Muscle layer of colon (tissue), 2 donors: Measurements from ENCODE around the gene ZBTB39.
"Not testable (repeated sequence)": the region's sequence is repeated elsewhere in the genome, so short reads cannot be mapped to it uniquely, and the experiment has no call there.

Experiments
- H3K27ac ChIP-seq: one replicate; pipeline ENCODE4 v1.7.0; 2013; ENCODE audit warnings: low read depth, mild to moderate bottlenecking, low read length, moderate library complexity
- H3K27me3 ChIP-seq, 2 donors: one replicate each; pipeline ENCODE4 v1.7.0; 2013; ENCODE audit warnings: low read length in 2 of 2, mild to moderate bottlenecking in 2 of 2; ENCODE audit not compliant: insufficient read depth in 2 of 2, control insufficient read depth in 1 of 2
- H3K36me3 ChIP-seq: one replicate; pipeline ENCODE4 v1.7.0; 2013; ENCODE audit warnings: mild to moderate bottlenecking, low read length; ENCODE audit not compliant: insufficient read depth
- H3K4me1 ChIP-seq: one replicate; pipeline ENCODE4 v1.7.0; 2013; ENCODE audit warnings: mild to moderate bottlenecking, low read length; ENCODE audit not compliant: insufficient read depth
- H3K4me3 ChIP-seq, 2 donors: one replicate each; pipeline ENCODE4 v1.7.0; 2013; ENCODE audit warnings: low read length in 2 of 2, low read depth in 1 of 2, mild to moderate bottlenecking in 1 of 2, moderate library complexity in 1 of 2
- H3K9ac ChIP-seq: one replicate; pipeline ENCODE4 v1.7.0; 2013; ENCODE audit warnings: low read length
- H3K9me3 ChIP-seq: one replicate; pipeline ENCODE4 v1.7.0; 2013; ENCODE audit warnings: mild to moderate bottlenecking, low read length
- donor health status: abdominal sarcoma.
- donor health status: Adenocarcinoma of cecum.

The ZBTB39 gene

DNA sequence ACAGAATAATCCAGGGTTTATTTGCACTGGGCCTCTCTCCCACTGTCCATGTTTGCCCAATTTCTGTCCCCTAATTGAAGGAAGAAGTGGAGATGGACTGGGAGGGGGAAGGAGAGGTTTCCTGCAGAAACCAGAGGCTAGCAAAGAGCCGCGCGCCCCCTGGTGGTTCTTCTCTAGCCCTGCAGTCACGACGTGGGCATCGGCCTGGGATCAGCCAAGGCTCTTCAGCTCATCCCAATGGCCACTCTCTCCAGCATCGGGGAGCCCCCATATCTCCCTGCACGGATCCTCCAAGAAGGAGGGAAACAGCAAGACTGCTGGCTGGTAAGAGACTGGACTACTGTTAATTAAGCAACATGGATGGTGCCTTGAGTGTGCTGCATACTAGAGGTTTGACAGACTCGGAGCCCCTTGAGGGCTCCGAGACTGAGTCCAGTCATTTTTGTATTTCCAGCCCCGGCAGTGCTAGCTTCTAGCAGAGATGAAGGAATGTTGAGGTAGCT is 18.7 kb downstream of the ZBTB39 start:
- H3K36me3 ChIP-seq: no peaks in the 10 kb centered on the region
- no peak overlapping the region for H3K4me3 ChIP-seq
- no peaks in the 10 kb centered on the region for H3K4me1 ChIP-seq
- H3K27me3 ChIP-seq: no peaks in the 10 kb centered on the region
- H3K27ac ChIP-seq: no peak overlapping the region
- H3K9ac ChIP-seq: no peak overlapping the region
- H3K9me3 ChIP-seq: no peaks in the 10 kb centered on the region

DNA sequence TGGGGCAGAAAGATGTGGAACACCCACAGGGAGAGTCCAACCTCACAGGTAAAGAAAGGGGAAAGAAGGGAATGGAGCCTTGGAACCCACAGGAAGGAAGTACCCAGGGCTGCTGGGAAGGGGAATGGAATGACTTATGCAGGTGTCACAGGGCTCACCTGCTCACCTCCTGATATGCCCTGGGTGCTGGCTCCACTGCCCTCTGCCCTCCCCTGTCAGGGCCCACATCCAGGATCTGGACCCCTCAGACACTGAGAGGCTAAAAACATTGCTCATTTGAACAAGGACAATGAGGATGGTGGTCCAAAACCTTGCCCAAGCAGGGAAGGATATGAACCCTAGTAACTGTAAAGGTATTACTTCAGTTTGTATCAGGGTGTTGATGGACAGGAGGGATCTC is 19.3 kb downstream of the ZBTB39 start:
- no peaks in the 10 kb centered on the region for H3K9me3 ChIP-seq
- no peak overlapping the region for H3K9ac ChIP-seq
- no peak overlapping the region for H3K27ac ChIP-seq
- no peaks in the 10 kb centered on the region for H3K36me3 ChIP-seq
- no peaks in the 10 kb centered on the region for H3K27me3 ChIP-seq
- H3K4me3 ChIP-seq: no peak overlapping the region
- H3K4me1 ChIP-seq: no peaks in the 10 kb centered on the region

DNA sequence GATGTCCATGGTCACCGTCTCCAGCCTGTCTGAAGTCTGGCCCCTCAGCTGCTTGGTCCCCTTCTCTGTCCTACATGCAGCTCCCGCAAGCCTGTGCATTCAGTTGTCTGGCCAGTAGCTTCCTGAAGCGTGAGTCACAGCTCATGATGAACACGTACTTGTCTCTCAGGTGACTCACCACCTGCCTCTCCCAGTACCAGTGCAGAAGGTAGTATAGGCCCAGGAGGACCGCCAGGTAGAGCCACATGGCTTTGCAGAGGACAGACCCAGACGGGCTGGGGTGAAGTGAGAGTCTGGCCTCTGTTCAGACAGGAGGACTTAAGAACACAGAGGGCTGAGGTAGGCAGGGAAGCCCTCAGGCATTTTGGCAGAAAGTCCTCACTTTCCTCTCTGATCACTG is 20.6 kb downstream of the ZBTB39 start:
- H3K27ac ChIP-seq, H3K9me3 ChIP-seq, H3K4me3 ChIP-seq, H3K4me1 ChIP-seq, H3K36me3 ChIP-seq, H3K27me3 ChIP-seq, H3K9ac ChIP-seq: not testable (repeated sequence)

DNA sequence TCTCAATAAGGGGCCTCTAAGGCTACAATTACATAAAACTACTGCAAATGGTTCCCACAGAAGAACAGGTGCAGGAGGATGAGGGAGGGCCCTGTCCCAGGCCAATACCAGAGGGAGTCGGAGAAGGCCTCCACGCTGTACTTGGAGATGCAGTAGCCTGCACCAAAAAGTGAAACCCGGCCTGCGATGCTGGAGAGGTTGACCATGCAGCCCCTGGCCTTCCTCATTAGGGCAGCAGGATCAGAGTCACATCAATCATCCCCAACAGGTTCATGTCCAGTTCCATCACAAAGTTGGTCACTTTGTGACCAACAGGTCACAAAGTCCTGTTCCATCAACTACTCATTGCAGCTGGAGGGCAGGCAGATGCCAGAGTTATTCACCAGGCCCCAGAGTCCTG is 23.0 kb downstream of the ZBTB39 start:
- no peak overlapping the region for H3K4me3 ChIP-seq
- H3K9ac ChIP-seq: no peak overlapping the region
- H3K27ac ChIP-seq: no peak overlapping the region
- no peaks in the 10 kb centered on the region for H3K4me1 ChIP-seq
- no peaks in the 10 kb centered on the region for H3K9me3 ChIP-seq
- H3K36me3 ChIP-seq: no peaks in the 10 kb centered on the region
- no peaks in the 10 kb centered on the region for H3K27me3 ChIP-seq

DNA sequence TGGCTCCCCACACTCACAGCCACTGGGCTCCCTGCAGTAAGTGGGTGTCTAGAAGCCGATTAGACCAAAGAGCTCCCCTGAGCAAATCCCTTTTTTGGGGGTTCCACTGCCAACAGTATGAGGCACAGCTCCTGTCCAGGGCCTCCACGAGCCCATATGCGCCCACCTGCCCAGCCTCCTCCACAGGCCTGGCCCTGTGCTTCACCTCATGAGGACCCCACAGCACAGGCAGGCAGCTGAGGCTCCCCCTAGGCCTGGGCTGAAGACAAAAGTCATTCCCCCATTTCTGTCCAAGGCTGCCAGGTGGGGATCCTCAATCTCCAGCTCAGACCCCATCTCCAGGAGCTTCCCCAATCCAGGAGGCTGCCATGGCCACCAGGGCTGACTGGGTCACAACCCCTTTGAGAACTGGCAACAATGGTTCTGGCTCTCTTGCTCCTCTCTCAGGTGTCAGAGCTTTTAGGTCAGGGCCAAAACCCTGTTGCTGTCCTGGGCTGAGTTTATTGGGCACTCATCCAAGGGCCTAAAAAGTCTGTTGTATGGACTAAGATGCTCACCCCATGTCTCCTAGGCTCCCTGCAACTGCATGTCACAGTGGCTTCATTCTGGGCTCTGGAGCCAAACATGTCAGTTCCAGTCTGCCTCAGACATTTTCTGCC is 23.6 kb downstream of the ZBTB39 start:
- not testable (repeated sequence) for H3K9me3 ChIP-seq, H3K4me1 ChIP-seq, H3K4me3 ChIP-seq, H3K36me3 ChIP-seq, H3K27me3 ChIP-seq, H3K9ac ChIP-seq, H3K27ac ChIP-seq

DNA sequence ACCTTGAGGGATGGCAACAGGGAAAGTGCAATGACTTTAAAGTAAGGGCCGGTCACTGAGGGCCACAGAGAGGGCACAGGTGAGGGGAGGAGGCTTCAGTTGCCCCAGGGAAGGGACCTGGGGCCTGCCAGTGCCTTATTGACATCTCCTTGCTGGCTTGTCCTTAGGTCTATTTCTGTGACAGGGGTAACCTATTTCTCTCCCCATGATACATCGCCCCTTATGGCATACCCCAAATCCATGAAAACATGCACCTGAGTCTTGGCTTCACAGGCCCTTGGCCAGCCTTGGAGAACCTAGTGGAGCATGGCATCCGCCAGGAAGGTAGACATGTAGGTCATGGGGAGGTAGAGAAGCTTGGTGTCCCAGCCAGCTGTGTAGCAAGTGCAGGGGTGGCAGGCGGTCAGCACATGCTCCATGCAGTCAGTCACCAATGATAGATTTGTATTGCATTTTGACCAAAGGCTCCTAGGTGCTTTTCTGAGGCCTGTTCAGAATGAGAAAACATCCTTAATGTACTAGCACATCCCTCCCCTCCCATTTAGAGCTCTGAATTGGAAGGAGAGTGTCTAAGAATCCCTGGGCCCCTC is 25.3 kb downstream of the ZBTB39 start:
- Histone ChIP-seq H3K4me1 (no peaks in the 10 kb centered on the region), H3K27me3 (no peaks in the 10 kb centered on the region), H3K4me3 (no peak overlapping the region), H3K9me3 (no peaks in the 10 kb centered on the region), H3K36me3 (no peaks in the 10 kb centered on the region), H3K9ac (no peak overlapping the region), H3K27ac (no peak overlapping the region)

DNA sequence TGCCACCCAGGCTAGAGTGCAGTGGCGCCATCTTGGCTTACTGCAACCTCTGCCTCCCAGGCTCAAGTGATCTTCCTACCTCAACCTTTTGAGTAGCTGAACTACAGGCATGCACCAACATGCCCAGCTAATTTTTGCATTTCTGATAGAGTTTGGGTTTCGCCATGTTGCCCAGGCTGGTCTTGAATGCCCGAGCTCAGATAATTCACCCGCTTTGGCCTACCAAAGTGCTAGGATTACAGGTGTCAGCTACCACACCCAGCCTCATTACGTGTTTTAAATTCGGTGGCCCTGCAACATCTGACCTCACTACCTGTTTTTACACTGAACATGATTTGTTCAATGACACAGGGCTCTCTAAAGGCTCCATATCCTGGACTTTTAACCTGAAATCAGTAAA is 26.1 kb downstream of the ZBTB39 start:
- H3K36me3 ChIP-seq: no peaks in the 10 kb centered on the region
- no peaks in the 10 kb centered on the region for H3K4me1 ChIP-seq
- H3K9me3 ChIP-seq: no peaks in the 10 kb centered on the region
- no peaks in the 10 kb centered on the region for H3K27me3 ChIP-seq
- no peak overlapping the region for H3K27ac ChIP-seq
- H3K4me3 ChIP-seq: no peak overlapping the region
- H3K9ac ChIP-seq: no peak overlapping the region

DNA sequence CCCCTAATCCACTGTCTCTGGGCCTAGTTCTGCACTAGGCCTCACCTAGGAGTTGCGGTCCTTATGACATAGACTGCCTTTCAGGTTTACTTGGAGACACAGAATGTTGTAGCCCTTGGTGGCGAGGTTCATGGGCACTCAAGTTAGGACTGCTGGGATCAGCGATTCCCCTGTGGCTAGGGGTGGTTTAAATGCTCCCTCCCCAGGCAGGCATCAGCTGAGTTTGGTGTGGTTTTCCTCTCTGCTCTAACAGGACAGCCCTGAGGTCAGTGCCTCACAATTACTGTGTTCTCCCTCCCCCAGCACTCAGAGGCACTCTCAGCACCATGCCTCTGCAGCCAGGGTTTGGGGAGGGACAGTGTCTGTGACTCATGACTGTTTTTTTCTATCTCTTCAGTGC is 26.7 kb downstream of the ZBTB39 start:
- no peak overlapping the region for H3K27ac ChIP-seq
- no peaks in the 10 kb centered on the region for H3K9me3 ChIP-seq
- no peak overlapping the region for H3K4me3 ChIP-seq
- no peak overlapping the region for H3K9ac ChIP-seq
- no peaks in the 10 kb centered on the region for H3K27me3 ChIP-seq
- H3K36me3 ChIP-seq: no peaks in the 10 kb centered on the region
- no peaks in the 10 kb centered on the region for H3K4me1 ChIP-seq

DNA sequence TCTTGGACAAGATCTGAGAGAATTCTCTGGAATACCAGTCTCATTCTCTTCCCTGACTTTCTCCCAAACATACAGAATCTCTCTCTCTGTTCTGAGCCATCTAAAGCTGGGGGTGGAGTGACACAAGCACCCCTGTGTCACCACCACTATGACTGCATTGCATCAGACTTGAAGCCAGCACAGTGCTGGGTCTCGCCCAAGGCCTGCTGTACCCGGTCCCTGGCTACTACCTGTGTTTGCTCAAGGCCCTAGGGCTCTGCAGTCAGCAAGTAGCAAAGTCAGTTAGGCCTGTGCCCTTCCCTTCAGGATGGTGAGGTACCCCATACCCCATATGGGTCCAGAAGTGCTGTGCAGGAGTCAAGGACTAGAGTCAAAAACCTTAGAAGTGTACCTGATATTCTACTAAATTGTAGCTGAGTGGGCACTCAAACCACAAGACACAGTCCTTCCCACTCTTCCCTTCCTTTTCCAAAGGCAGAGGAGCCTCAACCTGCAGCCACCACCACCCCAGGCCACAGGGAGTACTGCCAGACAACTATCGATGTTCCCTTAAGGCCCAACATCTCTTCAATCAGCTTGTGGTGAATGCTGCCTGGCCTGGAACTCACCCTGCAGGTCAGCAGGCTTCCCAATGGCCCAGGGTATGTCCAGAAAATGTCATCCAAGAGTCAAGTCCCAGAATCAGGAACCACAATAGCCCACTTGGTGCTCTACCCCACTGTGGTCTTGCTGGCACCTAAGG is 27.8 kb downstream of the ZBTB39 start:
- no peaks in the 10 kb centered on the region for H3K27me3 ChIP-seq
- H3K4me1 ChIP-seq: no peaks in the 10 kb centered on the region

DNA sequence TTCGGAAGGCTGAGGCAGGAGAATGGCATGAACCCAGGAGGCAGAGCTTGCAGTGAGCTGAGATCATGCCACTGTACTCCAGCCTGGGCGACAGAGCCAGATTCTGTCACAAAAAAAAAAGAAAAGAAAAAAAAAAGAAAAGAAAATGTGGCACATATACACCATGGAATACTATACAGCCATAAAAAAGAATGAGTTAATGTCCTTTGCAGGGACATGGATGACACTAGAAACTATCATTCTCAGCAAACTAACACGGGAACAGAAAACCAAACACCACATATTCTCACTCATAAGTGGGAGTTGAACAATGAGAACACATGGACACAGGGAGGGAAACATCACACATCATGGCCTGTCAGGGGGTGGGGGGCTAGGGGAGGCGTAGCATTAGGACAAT is 29.0 kb downstream of the ZBTB39 start:
- not testable (repeated sequence) for H3K36me3 ChIP-seq, H3K27me3 ChIP-seq, H3K9me3 ChIP-seq

More for the DNA sequence above, 27.8 kb downstream of the ZBTB39 start:
- no peaks in the 10 kb centered on the region for H3K36me3 ChIP-seq
- no peaks in the 10 kb centered on the region for H3K9me3 ChIP-seq
- no peak overlapping the region for H3K9ac ChIP-seq
- no peak overlapping the region for H3K4me3 ChIP-seq
- H3K27ac ChIP-seq: no peak overlapping the region

DNA sequence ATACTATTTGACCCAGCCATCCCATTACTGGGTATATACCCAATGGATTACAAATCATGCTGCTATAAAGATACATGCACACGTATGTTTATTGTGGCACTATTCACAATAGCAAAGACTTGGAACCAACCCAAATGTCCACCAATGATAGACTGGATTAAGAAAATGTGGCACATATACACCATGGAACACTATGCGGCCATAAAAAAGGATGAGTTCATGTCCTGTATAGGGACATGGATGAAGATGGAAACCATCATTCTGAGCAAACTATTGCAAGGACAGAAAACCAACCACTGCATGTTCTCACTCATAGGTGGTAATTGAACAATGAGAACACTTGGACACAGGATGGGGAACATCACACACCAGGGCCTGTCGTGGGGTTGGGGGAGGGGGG is 32.1 kb downstream of the ZBTB39 start:
- H3K36me3 ChIP-seq, H3K4me1 ChIP-seq, H3K27me3 ChIP-seq, H3K4me3 ChIP-seq, H3K9ac ChIP-seq, H3K9me3 ChIP-seq, H3K27ac ChIP-seq: not testable (repeated sequence)

More for the DNA sequence above, 29.0 kb downstream of the ZBTB39 start:
- H3K4me3 ChIP-seq, H3K27ac ChIP-seq, H3K4me1 ChIP-seq, H3K9ac ChIP-seq: not testable (repeated sequence)

DNA sequence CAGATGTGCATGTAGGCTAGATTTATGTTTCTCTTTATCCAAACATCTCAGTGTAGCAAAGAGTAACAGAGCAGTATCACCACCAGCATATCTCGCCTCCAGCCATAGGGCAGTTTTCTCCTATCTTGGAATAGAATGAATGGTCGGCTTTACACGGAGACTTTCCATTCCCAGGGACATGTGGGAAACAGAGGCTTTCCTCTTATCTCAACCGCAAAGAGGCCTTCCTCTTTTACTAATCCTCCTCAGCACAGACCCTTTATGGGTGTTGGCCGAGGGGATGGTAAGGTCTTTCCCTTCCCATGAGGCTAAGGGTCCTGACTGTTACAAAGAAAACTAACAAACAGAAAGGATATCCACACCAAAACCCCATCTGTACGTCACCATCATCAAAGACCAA is 37.4 kb downstream of the ZBTB39 start:
- not testable (repeated sequence) for H3K4me3 ChIP-seq, H3K36me3 ChIP-seq, H3K27me3 ChIP-seq, H3K4me1 ChIP-seq, H3K9me3 ChIP-seq, H3K27ac ChIP-seq, H3K9ac ChIP-seq
